ENCODE measurements around the gene LSM3. TPM values are rescaled to one million over a fixed set of nuclear protein-coding genes. Genes with fewer than 3 reads are reported as not detected.
A peak's percentile ranks its signal among the peaks of the same experiment; 100 is the strongest.

Gene LSM3
- total and polyA plus RNA-seq, 9 of the 15 experiments (the other 6 are each of a cell fraction or from before 2014, with no cell fraction given): 33.8 to 203 (median 61.2) TPM

GRCh38 chr3:14231145-14231990, 52.8 kb downstream of the LSM3 start (continued):
- no peak for TF ChIP-seq ZBTB34 (CRISPR knock-in tag; IDR thresholded peaks at IDR 0.05)
- TF ChIP-seq PHF8 (IDR thresholded peaks at IDR 0.05; ENCODE audit: borderline replicate concordance, low read length): no peak; the same call in 1 of the 2 replicates
- no peak for TF ChIP-seq ZNF780A (CRISPR knock-in tag; IDR thresholded peaks at IDR 0.05)
- TF ChIP-seq FIP1L1 (IDR thresholded peaks at IDR 0.05; ENCODE audit: low read depth, low read length, poor library complexity, severe bottlenecking): no peak
- no peak for TF ChIP-seq ZKSCAN8 (CRISPR knock-in tag; IDR thresholded peaks at IDR 0.05)
- no peak for TF ChIP-seq XRCC5 (IDR thresholded peaks at IDR 0.05; ENCODE audit: low read depth, low read length)
- no peak for TF ChIP-seq ELK1 (CRISPR knock-in tag; IDR thresholded peaks at IDR 0.05)
- TF ChIP-seq KDM4B (IDR thresholded peaks at IDR 0.05; ENCODE audit: borderline replicate concordance in 2 of 2, low read depth in 1 of 2): no peak
- no peak for TF ChIP-seq CREBBP (IDR thresholded peaks at IDR 0.05; ENCODE audit: low read depth, low read length)
- no peak for TF ChIP-seq MEF2A (IDR thresholded peaks at IDR 0.05; ENCODE audit: control insufficient read depth, low read depth, low read length)
- TF ChIP-seq HMBOX1 (IDR thresholded peaks at IDR 0.05): peak; percentile 93
- TF ChIP-seq ZNF75A (CRISPR knock-in tag; IDR thresholded peaks at IDR 0.05): no peak
- no peak for TF ChIP-seq LEF1 (IDR thresholded peaks at IDR 0.05)
- TF ChIP-seq TOE1 (IDR thresholded peaks at IDR 0.05; ENCODE audit: borderline replicate concordance): no peak
- no peak for TF ChIP-seq TOE1 (CRISPR knock-in tag; IDR thresholded peaks at IDR 0.05; ENCODE audit: borderline replicate concordance, low read depth)
- TF ChIP-seq SREBF1 (IDR thresholded peaks at IDR 0.05; ENCODE audit: borderline replicate concordance, low read depth, low read length): no peak
- TF ChIP-seq UBTF (IDR thresholded peaks at IDR 0.05; ENCODE audit: borderline replicate concordance in 1 of 2, low read depth in 2 of 2, low read length in 2 of 2): no peak
- no peak for TF ChIP-seq RBM15 (IDR thresholded peaks at IDR 0.05; ENCODE audit: insufficient read depth, low read length)
- no peak for TF ChIP-seq MCM2 (IDR thresholded peaks at IDR 0.05; ENCODE audit: low read depth)
- TF ChIP-seq MEIS2 (IDR thresholded peaks at IDR 0.05; ENCODE audit: partially characterized antibody): no peak
- no peak for TF ChIP-seq SMARCA4 (IDR thresholded peaks at IDR 0.05)

Data from K562 (cell line).